Dermis blood vessel endothelial cell (primary cell): ENCODE measurements around the gene PPP2R5A. TPM values are rescaled to one million over a fixed set of nuclear protein-coding genes. Genes with fewer than 3 reads are reported as not detected.

ENCODE experiments used
- total RNA-seq: library from RNA; depleted of rRNA; stranded (reverse); fragments of >200 nt; gene quantifications from 2 replicates; pipeline ENCODE4 v1.2.3, GENCODE V29; 2014

Gene PPP2R5A
- total RNA-seq, 1 donor from 2014 or later, result 77.1 TPM

Other genes starting within 250 kb of the PPP2R5A start
- gene INTS7, start 249.9 kb upstream of the PPP2R5A start, total RNA-seq, result 13.3 and 23.7 TPM in 2 replicates
- gene DTL, start 249.7 kb upstream of the PPP2R5A start, total RNA-seq, result 12.6 and 20.2 TPM in 2 replicates
- gene PACC1, start 129.5 kb downstream of the PPP2R5A start, total RNA-seq, result 8.5 and 10.6 TPM in 2 replicates
- gene NENF, start 147.5 kb downstream of the PPP2R5A start, total RNA-seq, result 11.6 and 15.7 TPM in 2 replicates